Measurements from ENCODE around the gene TBC1D22B. TPM values are rescaled to one million over a fixed set of nuclear protein-coding genes. Genes with fewer than 3 reads are reported as not detected.

The TBC1D22B gene
- total RNA-seq, 1 donor from 2014 or later = 7.6 TPM

- peak; percentile 75 to 88 for DNase-seq (ENCODE audit: low read depth in 2 of 2)
Observed at GRCh38 chr6:37353761-37354525, 96.4 kb downstream of the TBC1D22B start, which contains the start of gene RNF8. TSS of gene RNF8 (plus strand) at chr6:37353983. CDS start at chr6:37354165, 182 bp downstream.

DNA sequence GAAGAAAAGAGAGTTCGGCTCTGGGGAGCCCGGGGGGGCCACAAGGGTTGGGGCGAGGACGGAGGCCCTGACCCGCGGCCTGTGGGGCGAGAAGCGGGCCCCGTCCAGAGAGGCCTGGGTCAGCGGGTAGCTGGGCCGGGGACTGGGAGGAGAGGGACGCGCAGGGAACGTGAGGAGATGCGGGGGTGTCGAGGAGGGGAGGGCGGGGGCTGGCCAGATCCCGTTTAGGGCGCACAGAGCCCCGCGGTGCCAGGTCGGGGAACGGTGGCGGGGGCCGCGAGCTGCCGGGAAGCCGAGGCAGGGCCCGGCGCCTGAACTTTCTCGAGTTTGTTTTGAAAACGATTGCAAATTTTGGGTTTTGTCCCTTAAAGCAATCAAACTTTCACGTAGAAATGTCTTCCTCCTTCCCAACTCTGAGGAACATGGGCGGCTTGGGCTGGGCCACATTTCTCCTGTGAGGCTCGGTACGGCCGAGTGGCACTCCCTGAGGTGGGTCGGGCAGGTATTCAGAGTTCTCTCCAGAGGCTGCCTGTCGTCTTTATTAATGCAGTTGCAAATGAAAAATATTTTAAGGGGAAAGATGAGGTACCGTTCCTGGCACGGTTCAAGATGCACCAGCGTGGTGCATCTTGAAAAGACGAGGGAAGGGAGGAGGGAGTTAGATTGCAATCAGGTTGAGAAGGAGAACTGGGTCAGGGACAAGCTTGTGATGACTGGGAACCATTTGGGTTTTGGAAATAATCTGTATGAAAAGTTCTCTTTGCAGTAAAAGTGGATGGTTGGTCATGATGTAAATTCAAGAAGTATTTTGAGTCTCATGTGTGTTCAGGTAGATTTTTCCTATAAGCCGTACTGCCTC lies 97.2 kb downstream of the TBC1D22B start:
- peak in 1 of 2 donors; percentile 33 for DNase-seq (ENCODE audit: low read depth in 2 of 2)

DNA sequence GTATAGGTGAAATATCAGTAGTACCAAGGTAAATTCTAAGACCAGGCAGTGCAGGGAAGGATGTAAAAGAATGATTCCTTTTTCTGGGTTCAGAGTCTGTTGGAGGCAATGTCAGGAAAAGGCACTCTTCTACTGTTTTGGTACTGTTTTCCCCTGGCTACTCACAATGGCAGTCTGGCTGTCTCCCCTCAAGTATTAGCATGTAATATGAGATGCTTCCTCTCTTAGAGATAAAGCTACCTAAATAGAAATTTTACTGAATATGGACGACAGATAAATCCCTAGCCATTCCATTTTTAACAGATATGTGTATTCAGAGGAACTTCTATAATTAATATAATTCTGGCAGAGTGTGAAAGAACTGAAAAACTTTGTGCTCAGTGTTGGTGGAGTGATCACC lies 99.7 kb downstream of the TBC1D22B start:
- DNase-seq (ENCODE audit: low read depth in 2 of 2) = peak in 1 of 2 donors; percentile 48

GRCh38 chr6:37357860-37358259 lies 100.3 kb downstream of the TBC1D22B start:
- no peak for DNase-seq (ENCODE audit: low read depth in 2 of 2)

DNA sequence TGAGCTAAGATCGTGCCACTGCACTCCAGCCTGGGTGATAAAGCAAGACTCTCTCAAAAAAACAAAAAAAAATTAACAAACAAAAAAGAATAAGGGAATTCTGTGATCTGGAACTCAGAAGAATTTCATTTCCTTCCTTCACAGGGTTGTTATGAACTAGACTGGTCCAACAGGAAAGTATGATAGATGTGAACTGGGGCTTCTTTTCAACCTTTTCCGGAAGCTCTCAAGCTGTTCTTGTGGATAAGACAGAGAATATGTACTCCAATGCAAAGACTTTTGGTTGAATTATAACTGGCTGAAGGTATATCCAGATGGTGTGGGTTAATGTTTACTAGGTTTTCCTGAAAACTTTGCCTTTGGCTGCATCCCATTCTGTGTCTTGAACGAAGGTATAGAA lies 101.5 kb downstream of the TBC1D22B start:
- DNase-seq (ENCODE audit: low read depth in 2 of 2) = peak in 1 of 2 donors; percentile 76

- no peak for DNase-seq (ENCODE audit: low read depth in 2 of 2)
Observed at GRCh38 chr6:37362101-37362828, 104.7 kb downstream of the TBC1D22B start.

DNA sequence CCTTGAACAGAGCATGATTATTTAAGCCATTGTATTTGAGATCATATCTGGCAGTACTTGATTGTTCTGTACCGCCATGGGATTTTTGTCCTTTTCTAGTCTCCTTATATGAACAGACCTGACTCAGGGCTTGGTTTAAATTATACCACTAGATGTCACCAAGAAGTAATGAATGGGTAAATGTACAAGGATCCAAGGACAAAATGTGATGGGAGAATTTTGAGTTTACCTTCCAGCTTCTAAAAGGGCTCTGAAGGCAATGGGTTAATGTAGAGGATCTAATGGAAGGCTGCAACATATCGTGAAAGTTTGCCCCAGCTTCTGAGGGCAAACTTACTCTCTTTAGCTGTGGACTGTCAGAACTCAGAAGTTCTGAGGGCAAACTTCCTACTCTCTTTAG lies 108.2 kb downstream of the TBC1D22B start:
- DNase-seq (ENCODE audit: low read depth in 2 of 2) = peak; percentile 14 to 54

DNA sequence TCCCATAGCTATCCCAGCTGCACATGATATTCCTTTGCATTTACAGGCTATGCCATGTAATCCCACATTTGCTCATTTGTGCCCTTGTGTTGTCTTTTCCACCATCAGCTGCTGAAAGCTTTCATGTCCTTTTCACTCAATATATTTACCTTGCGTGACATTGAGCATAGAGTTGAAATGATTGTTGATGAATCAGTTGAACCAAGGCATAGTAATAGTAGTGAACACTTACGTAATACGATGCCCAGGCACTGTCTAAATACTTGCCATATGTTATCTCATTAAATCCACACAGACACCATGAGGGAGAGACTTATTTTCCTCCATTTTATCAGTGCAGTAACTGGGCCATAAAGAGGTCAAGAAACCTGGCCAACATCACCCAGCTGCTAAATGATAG lies 109.3 kb downstream of the TBC1D22B start:
- DNase-seq (ENCODE audit: low read depth in 2 of 2) = no peak

GRCh38 chr6:37368961-37369320 lies 111.4 kb downstream of the TBC1D22B start:
- DNase-seq (ENCODE audit: low read depth in 2 of 2) = no peak

DNA sequence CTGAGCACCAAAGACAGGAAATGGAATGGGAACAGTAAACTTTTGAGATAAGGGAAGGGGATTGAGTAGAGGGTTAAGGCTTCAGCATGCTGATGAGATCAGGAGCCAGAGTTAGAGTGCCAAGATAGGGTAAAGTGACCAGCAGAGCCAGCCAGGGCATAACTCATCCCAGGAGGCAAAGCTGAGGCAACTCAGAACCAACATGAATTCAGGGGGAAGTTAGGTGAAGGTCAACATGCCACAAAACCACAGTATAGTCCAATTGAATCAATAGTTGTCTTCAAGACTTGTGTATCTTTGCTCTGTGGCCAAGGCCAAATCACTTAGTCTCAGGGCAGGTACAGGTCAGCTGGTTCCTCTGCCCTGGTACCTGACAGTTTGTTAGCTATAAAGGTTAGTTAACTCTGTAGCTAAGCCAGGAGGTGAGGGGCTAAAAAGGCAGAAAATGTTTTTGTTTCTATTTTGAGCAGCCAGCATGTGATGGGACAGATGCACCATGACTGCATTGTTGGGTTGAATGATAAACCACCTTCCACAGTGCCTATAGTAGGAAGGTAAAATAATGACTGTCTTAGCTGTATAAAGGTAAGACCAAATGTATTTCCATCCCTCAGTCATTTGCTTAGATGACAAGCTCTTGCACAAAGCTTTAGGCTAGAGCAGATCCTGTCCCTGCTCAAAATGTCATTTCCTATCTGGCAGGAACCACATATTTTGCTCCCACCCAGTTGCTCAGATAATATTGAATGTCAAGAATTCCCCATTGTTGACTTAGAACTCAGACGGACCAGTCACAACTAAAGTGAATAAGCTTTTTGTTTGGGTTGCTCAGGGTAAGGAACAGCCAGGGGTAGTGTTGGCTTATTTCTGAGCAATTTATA lies 112.0 kb downstream of the TBC1D22B start:
- DNase-seq (ENCODE audit: low read depth in 2 of 2) = peak; percentile 59 to 70

- DNase-seq (ENCODE audit: low read depth in 2 of 2) = no peak
Observed at GRCh38 chr6:37371154-37372083, 113.8 kb downstream of the TBC1D22B start.

DNA sequence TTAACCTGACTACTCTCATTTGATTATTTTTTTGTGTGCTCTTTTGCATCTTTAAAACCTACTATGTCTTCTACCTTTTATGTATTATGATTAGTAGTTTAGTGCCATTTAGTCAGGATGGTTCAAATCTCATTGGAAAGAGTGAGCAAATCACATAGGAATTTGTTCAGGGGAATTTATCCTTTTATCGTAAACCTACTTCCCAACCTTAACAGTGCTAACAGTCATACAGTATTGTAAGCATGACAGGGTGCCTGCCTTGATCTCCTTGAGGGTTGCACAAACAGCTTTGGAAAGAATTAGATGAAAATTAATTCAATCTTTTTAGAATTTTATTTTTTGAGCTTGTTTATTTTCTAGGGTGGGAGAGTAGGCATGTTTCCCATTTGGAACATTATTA lies 114.5 kb downstream of the TBC1D22B start:
- no peak for DNase-seq (ENCODE audit: low read depth in 2 of 2)

- peak in 1 of 2 donors; percentile 23 for DNase-seq (ENCODE audit: low read depth in 2 of 2)
Observed at GRCh38 chr6:37373822-37374471, 116.4 kb downstream of the TBC1D22B start.

DNA sequence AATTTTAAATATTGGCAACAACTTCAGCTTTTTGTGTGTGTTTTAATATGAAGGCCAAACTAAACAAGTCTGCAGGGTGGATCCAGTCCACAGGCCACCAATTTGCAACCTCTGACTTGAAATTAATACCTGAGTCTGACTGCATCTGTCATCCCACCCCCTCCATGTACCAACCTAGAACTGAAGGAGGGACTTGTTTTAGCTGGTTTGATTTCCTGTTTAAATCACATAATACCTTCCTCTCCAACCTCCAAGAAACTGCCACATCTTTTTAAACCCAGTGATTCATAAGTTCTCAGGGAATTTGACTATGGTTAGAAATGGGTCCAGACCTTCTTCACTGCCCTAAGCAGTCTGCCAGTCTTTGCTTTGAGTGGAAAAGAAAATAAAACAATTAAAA lies 117.8 kb downstream of the TBC1D22B start:
- DNase-seq (ENCODE audit: low read depth in 2 of 2) = no peak

GRCh38 chr6:37376078-37376743 lies 118.6 kb downstream of the TBC1D22B start:
- no peak for DNase-seq (ENCODE audit: low read depth in 2 of 2)

DNA sequence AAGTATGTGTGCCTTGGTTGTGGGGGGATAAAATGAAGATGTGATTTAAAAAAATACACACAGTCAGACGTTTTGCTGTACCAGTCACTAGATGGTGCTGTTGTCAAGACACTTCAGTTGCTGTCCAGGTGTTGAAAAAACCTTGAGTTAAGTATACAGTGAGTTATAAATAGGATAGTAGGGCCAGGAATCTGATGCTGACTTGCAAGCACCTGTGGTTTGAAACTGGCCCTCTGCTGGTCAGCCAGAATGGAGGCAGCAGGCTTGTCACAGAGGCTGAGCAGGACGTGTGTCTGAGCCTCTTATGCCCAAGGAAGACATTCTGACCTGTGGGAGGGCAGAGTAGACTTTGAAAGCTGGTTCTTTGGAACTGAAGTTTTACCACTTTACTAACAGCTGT lies 124.0 kb downstream of the TBC1D22B start:
- DNase-seq (ENCODE audit: low read depth in 2 of 2) = peak; percentile 48 to 73
